KOPT-K1 (cell line): ENCODE results near the gene NEK11.

Experiments
- H3K27ac ChIP-seq: fragments of 200-600 bp; sonication (generic); 2 replicates; pipeline ENCODE4 v1.5.1; 2016; ENCODE audit warnings: antibody characterized with exemption, mild to moderate bottlenecking, low read depth, low read length; ENCODE audit not compliant: poor library complexity, severe bottlenecking
- H3K36me3 ChIP-seq: fragments of 200-600 bp; sonication (generic); 2 replicates; pipeline ENCODE4 v1.5.1; 2017; ENCODE audit warnings: antibody characterized with exemption, mild to moderate bottlenecking, low read length, moderate library complexity; ENCODE audit not compliant: insufficient read depth
- H3K9me3 ChIP-seq: fragments of 200-600 bp; sonication (generic); 2 replicates; pipeline ENCODE4 v1.5.1; 2017; ENCODE audit warnings: antibody characterized with exemption, low read length, mild to moderate bottlenecking; ENCODE audit not compliant: insufficient read depth, poor library complexity, severe bottlenecking

Gene NEK11

GRCh38 chr3:131143802-131144201 is 117.1 kb downstream of the NEK11 start:
- no peaks in the 10 kb centered on the region for H3K9me3 ChIP-seq
- no peak overlapping the region for H3K27ac ChIP-seq
- no peaks in the 10 kb centered on the region for H3K36me3 ChIP-seq

GRCh38 chr3:131147534-131147933 is 120.9 kb downstream of the NEK11 start:
- H3K9me3 ChIP-seq: no peaks in the 10 kb centered on the region
- H3K27ac ChIP-seq: no peak overlapping the region

GRCh38 chr3:131158434-131158833 is 131.8 kb downstream of the NEK11 start:
- Histone ChIP-seq H3K36me3 (no peaks in the 10 kb centered on the region), H3K27ac (no peak overlapping the region), H3K9me3 (no peaks in the 10 kb centered on the region)

More at GRCh38 chr3:131147534-131147933, 120.9 kb downstream of the NEK11 start:
- H3K36me3 ChIP-seq: no peaks in the 10 kb centered on the region

GRCh38 chr3:131162516-131162915 is 135.8 kb downstream of the NEK11 start:
- no peak overlapping the region for H3K27ac ChIP-seq
- no peaks in the 10 kb centered on the region for H3K36me3 ChIP-seq
- no peaks in the 10 kb centered on the region for H3K9me3 ChIP-seq

- Histone ChIP-seq H3K27ac (no peak overlapping the region), H3K9me3 (no peaks in the 10 kb centered on the region), H3K36me3 (no peaks in the 10 kb centered on the region)
Observed at GRCh38 chr3:131167867-131168266, 141.2 kb downstream of the NEK11 start.

GRCh38 chr3:131169331-131169730 is 142.7 kb downstream of the NEK11 start:
- no peaks in the 10 kb centered on the region for H3K9me3 ChIP-seq
- no peak overlapping the region for H3K27ac ChIP-seq
- H3K36me3 ChIP-seq: no peaks in the 10 kb centered on the region

- Histone ChIP-seq H3K9me3 (no peaks in the 10 kb centered on the region), H3K36me3 (no peaks in the 10 kb centered on the region)
Observed at GRCh38 chr3:131172502-131173200, 146.0 kb downstream of the NEK11 start.

GRCh38 chr3:131174752-131175151 is 148.1 kb downstream of the NEK11 start:
- Histone ChIP-seq H3K9me3 (no peaks in the 10 kb centered on the region), H3K36me3 (no peaks in the 10 kb centered on the region), H3K27ac (peak overlapping the region; percentile 6)

More at GRCh38 chr3:131172502-131173200, 146.0 kb downstream of the NEK11 start:
- H3K27ac ChIP-seq: no peak overlapping the region

- Histone ChIP-seq H3K36me3 (no peaks in the 10 kb centered on the region), H3K27ac (no peak overlapping the region), H3K9me3 (no peaks in the 10 kb centered on the region)
Observed at GRCh38 chr3:131178710-131179375, 152.2 kb downstream of the NEK11 start.

- H3K36me3 ChIP-seq: no peaks in the 10 kb centered on the region
- H3K27ac ChIP-seq: no peak overlapping the region
- H3K9me3 ChIP-seq: no peaks in the 10 kb centered on the region
Observed at GRCh38 chr3:131192701-131193100, 166.0 kb downstream of the NEK11 start.

- no peaks in the 10 kb centered on the region for H3K36me3 ChIP-seq
- no peak overlapping the region for H3K27ac ChIP-seq
- H3K9me3 ChIP-seq: no peaks in the 10 kb centered on the region
Observed at GRCh38 chr3:131193641-131194238, 167.1 kb downstream of the NEK11 start.

GRCh38 chr3:131194816-131195215 is 168.1 kb downstream of the NEK11 start:
- Histone ChIP-seq H3K27ac (no peak overlapping the region), H3K36me3 (no peaks in the 10 kb centered on the region)

GRCh38 chr3:131200636-131201199 is 174.0 kb downstream of the NEK11 start:
- Histone ChIP-seq H3K36me3 (no peaks in the 10 kb centered on the region), H3K9me3 (peaks cover 10% of the 10 kb centered on the region), H3K27ac (no peak overlapping the region)

More at GRCh38 chr3:131194816-131195215, 168.1 kb downstream of the NEK11 start:
- no peaks in the 10 kb centered on the region for H3K9me3 ChIP-seq

GRCh38 chr3:131216330-131216729 is 189.7 kb downstream of the NEK11 start:
- no peak overlapping the region for H3K27ac ChIP-seq
- no peaks in the 10 kb centered on the region for H3K36me3 ChIP-seq
- H3K9me3 ChIP-seq: no peaks in the 10 kb centered on the region

- Histone ChIP-seq H3K27ac (no peak overlapping the region), H3K9me3 (no peaks in the 10 kb centered on the region), H3K36me3 (no peaks in the 10 kb centered on the region)
Observed at GRCh38 chr3:131216801-131217200, 190.1 kb downstream of the NEK11 start.
